GM12892 (cell line): ENCODE results near the gene NPBWR2.
"Not testable (repeated sequence)": the region's sequence is repeated elsewhere in the genome, so short reads cannot be mapped to it uniquely, and the experiment has no call there.

Experiments
- DNase-seq: peaks from one replicate; pipeline ENCODE4 v3.0.0; 2011; ENCODE audit not compliant: insufficient read length
- FAIRE-seq: peaks from 2 replicates; lab custom pipeline; 2011; peaks lifted over from hg19 to GRCh38; lab: Jason Lieb, UNC
- POLR2A ChIP-seq: IDR thresholded peaks from 2 replicates; pipeline ENCODE4 v1.6.1; 2011; ENCODE audit warnings: low read depth, low read length, control low read depth
- POLR2AphosphoS5 ChIP-seq: IDR thresholded peaks from 2 replicates; pipeline ENCODE4 v1.6.1; 2011; ENCODE audit warnings: low read depth, low read length, control low read depth
- TAF1 ChIP-seq: IDR thresholded peaks from 2 replicates; pipeline ENCODE4 v1.6.1; 2011; ENCODE audit warnings: low read depth, mild to moderate bottlenecking, control low read depth, low read length, borderline replicate concordance

Gene NPBWR2

DNA sequence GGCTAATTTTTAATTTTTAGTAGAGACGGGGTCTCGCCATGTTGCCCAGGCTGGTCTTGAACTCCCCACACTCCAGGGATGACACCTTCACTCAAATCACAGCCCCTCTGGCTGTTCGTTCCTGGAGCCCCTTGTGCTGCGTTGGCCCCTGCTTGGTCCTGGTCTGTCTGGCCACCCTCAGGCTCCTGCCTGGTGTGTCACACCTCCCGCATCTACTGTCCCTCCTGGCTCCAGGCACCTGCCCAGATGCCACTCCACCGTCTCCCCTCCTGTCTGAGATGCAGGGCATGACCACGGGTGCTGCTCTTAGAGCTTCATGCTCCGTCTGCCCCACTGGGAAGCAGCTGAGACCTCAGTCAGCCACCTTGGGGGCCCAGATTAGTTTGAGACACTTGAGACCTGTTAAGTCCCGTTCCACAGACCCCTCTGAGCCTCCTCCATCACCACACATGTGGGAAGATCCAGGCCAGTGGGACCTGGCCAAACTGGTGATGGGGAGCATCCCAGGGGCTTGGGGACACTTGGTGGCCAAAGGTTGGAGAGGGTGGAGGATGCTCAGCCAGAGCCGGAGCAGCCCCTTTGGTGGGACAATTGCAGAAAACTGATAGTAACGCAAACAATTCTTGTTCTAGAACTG, 21.9 kb upstream of the NPBWR2 start:
- FAIRE-seq = no peak
- TF ChIP-seq POLR2AphosphoS5 = no peak
- no peak for TF ChIP-seq TAF1
- no peak for TF ChIP-seq POLR2A
- DNase-seq = no peak

GRCh38 chr20:64123517-64123916, 16.2 kb upstream of the NPBWR2 start:
- DNase-seq, FAIRE-seq: not testable (repeated sequence)

GRCh38 chr20:64122927-64123326, 15.6 kb upstream of the NPBWR2 start:
- not testable (repeated sequence) for FAIRE-seq, DNase-seq

DNA sequence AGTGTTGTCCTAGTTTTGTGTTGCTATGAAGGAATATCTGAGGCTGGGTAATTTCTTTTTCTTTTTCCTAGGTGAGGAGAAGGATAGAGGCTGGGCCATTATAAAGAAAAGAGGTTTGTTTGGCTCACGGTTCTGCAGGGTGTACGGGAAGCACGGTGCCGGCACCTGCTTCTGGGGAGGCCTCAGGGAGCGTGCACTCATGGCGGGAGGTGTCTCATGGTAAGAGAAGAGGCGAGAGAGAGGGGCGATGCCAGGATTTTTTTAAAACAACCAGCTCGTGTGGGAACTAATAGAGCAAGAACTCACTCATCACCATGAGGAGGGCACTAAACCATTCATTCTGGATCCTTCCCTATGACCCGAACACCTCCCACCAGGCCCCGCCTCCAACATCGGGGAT, 14.2 kb upstream of the NPBWR2 start:
- TF ChIP-seq POLR2AphosphoS5 (no peak), POLR2A (no peak), TAF1 (no peak)
- no peak for DNase-seq
- no peak for FAIRE-seq

- TF ChIP-seq TAF1 = no peak
- TF ChIP-seq POLR2A = no peak
- TF ChIP-seq POLR2AphosphoS5 = no peak
- peak; percentile 18 for DNase-seq
- no peak for FAIRE-seq
These were observed 12.4 kb upstream of the NPBWR2 start for GRCh38 chr20:64119681-64120341.

DNA sequence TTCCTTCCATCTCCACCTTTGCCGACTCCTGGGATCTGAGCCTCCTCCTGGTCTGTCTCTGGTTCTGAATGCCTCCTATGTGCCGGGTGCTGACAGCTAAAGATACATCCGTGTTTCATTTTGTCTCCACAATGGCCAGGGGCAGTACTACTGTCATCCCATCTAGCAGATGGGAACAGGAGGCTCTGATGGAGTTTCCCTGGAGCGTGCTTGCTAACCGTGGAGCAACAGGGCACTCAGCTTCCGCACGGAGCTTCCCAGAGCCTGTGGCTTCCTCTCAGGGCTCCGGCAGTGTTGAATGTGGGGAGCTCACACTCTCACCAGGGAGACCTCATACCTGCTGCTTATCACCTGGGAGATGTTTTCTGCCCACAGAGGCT, 11.9 kb upstream of the NPBWR2 start:
- DNase-seq (no peak), FAIRE-seq (no peak)
- TF ChIP-seq POLR2AphosphoS5 (no peak), POLR2A (no peak), TAF1 (no peak)

GRCh38 chr20:64117432-64117777, 10.0 kb upstream of the NPBWR2 start:
- DNase-seq, FAIRE-seq: not testable (repeated sequence)

- no peak for FAIRE-seq
- no peak for DNase-seq
- no peak for TF ChIP-seq POLR2AphosphoS5
- TF ChIP-seq POLR2A = no peak
- no peak for TF ChIP-seq TAF1
These were observed 9.4 kb upstream of the NPBWR2 start for GRCh38 chr20:64116541-64117431.

- DNase-seq (no peak), FAIRE-seq (no peak)
- TF ChIP-seq POLR2AphosphoS5 (no peak), TAF1 (no peak), POLR2A (no peak)
These were observed 8.7 kb upstream of the NPBWR2 start for GRCh38 chr20:64116016-64116415.

GRCh38 chr20:64115171-64115911, 8.0 kb upstream of the NPBWR2 start:
- DNase-seq = no peak
- TF ChIP-seq POLR2AphosphoS5 (no peak), POLR2A (no peak), TAF1 (no peak)
- no peak for FAIRE-seq

DNA sequence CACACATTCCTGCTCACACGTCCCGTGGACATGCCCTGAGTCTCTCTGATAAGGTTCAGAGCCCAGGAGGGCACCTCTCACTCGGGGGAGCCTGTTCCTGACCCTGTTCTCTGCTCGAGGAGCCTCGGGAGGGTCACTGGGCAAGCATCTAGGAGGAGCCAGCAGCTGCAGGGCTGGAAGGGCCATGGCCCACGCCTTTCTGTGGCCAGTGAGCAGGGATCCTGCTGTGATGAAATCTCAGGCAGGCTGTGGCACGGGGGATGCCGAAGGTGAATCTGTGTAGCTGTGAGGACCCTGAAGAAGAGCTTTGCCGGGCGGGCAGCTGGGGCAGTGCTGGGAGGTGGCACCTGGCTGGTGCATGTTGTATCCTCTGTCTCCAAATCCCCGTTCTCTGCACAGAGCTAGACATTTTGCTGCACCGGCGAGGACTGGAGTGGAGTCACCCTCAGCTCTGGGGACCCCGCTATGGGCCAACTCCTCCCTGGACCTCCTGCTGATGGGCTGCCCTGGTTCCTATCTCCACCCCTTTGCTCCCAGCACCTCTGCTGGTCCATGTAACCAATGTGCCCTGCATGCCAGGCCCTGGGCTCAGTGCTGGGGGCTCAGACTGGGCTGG, 7.1 kb upstream of the NPBWR2 start:
- no peak for TF ChIP-seq POLR2AphosphoS5
- no peak for TF ChIP-seq POLR2A
- no peak for TF ChIP-seq TAF1
- FAIRE-seq (no peak), DNase-seq (no peak)

DNA sequence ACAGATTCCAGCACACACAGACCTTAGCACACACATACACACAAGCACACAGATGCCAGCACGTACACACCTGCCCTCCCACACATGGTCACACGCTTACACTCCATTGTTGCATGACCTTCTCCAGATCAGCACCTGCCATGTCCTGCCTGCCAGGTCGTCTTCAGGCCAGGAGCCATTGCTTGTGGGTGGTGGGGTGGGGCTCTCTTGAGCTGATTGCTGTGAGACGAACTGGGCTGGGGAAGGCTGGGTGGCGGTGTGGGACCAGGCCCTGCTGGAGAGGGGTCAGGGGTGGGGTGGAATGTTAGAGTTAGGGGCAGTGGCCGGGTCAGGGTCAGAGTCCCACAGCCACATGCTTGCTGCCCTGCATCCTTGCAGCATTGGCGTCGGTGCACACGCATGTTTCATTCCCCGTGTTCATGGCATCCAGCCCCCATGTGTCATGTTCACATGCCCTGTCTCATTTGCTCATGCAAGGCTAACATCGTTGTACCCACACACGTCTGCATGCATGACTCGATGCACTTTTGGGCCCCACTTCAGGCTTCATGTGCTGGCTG, 6.5 kb upstream of the NPBWR2 start:
- no peak for FAIRE-seq
- TF ChIP-seq POLR2AphosphoS5 (no peak), POLR2A (no peak), TAF1 (no peak)
- no peak for DNase-seq
